Heart left ventricle (tissue), 16 donors: ENCODE data around the gene MLH3. TPM values are rescaled to one million over a fixed set of nuclear protein-coding genes. Genes with fewer than 3 reads are reported as not detected.

Experiments
- ATAC-seq, 4 donors: fragments of 200-7000 bp; cut with Tn5 transposase; one replicate each; pipeline ENCODE4 v1.9.1; 2020 to 2022; ENCODE audit warnings: moderate library complexity in 4 of 4, mild to moderate bottlenecking in 3 of 4, moderate number of reproducible peaks in 1 of 4
- DNase-seq, 5 donors: peaks; one replicate each; pipeline ENCODE4 v3.0.0-alpha.2; 2020
- H3K27ac ChIP-seq, 12 donors: fragments of 200-600 bp; sonication (generic) in 4 of 12; one replicate each; pipeline versions ENCODE4 v1.5.0 to v1.8.0; 2016 to 2022; ENCODE audit warnings: mild to moderate bottlenecking in 2 of 12
- H3K27me3 ChIP-seq, 9 donors: fragments of 200-600 bp; sonication (generic) in 2 of 9; one replicate each; pipeline versions ENCODE4 v1.5.1 to v1.8.0; 2016 to 2022; ENCODE audit warnings: mild to moderate bottlenecking in 3 of 9
- H3K36me3 ChIP-seq, 9 donors: fragments of 200-600 bp; sonication (generic) in 2 of 9; one replicate each; pipeline versions ENCODE4 v1.5.0 to v1.8.0; 2018 to 2022; ENCODE audit warnings: mild to moderate bottlenecking in 2 of 9
- H3K4me1 ChIP-seq, 12 donors: fragments of 200-600 bp; sonication (generic) in 4 of 12; one replicate each; pipeline versions ENCODE4 v1.5.0 to v1.8.0; 2016 to 2022; ENCODE audit warnings: mild to moderate bottlenecking in 3 of 12
- H3K4me3 ChIP-seq, 12 donors: fragments of 200-600 bp; sonication (generic) in 4 of 12; one replicate each; pipeline versions ENCODE4 v1.5.0 to v1.8.0; 2017 to 2022; ENCODE audit warnings: mild to moderate bottlenecking in 9 of 12, moderate library complexity in 4 of 12
- H3K9me3 ChIP-seq, 12 donors: fragments of 200-600 bp; sonication (generic) in 4 of 12; one replicate each; pipeline versions ENCODE4 v1.5.0 to v1.8.0; 2016 to 2022; ENCODE audit warnings: mild to moderate bottlenecking in 1 of 12
- CTCF ChIP-seq, 12 donors: fragments of 200-600 bp; sonication (generic) in 4 of 12; IDR thresholded peaks; one replicate each; pipeline versions ENCODE4 v1.5.0 to v1.8.0; 2018 to 2022; ENCODE audit warnings: antibody characterized with exemption in 12 of 12, mild to moderate bottlenecking in 5 of 12
- POLR2A ChIP-seq, 2 donors: fragments of 450-650 bp; IDR thresholded peaks; one replicate each; pipeline ENCODE4 v1.6.1; 2017; ENCODE audit warnings: antibody characterized with exemption in 2 of 2, mild to moderate bottlenecking in 2 of 2, moderate library complexity in 2 of 2
- WGBS, 4 donors: extraction: QIAGEN DNeasy Blood & Tissue Kit in 2 of 4; methylation state at CpG; one replicate each; pipeline versions ENCODE4 v1.1.5 to v1.1.7; 2013 to 2018; 5-methylcytosine and 5-hydroxymethylcytosine counted together
- intact Hi-C, 10 donors: fragments of 100-400 bp; cut with DNase I; formaldehyde crosslinking; loops; one replicate each; pipeline versions ENCODE4 v1.11.1 to v1.14.2; 2022
- polyA plus RNA-seq, 2 donors: library from polyadenylated mRNA; stranded (reverse); fragments of 200-250 nt; gene quantifications; one replicate each; pipeline ENCODE4 v1.2.3, GENCODE V29; 2013
- total RNA-seq, 9 donors: library from RNA; depleted of rRNA in 2 of 9; stranded (reverse); fragments of >200 nt in 2 of 9; fragmentation: NEBNext Ultra II Directional in 3 of 9; extraction: Animal tissue kit (Norgen Biotek cat#: 25700) in 3 of 9; gene quantifications; one replicate each; pipeline versions ENCODE4 v1.1.0 to v1.2.4, GENCODE V29; 2016 to 2023
- donor health status: ischemic (EF 13 %, LVEDD 7.1; RV severe dilation, severe dysfunction).
- donor health status: healthy with polysubstance abuse.
- donor health status: DM: no; HTN: yes; CAD: no.
- donor health status: DM: no; HTN: no; CAD: no.
- donor health status: ischemic (EF 25% LVEDD 6.9; RV normal size, moderate dysfunction).
- donor health status: ischemic (EF 25% LVEDD 5.7; RV mildly dilated, moderate dysfunction).
- donor health status: healthy.
- donor health status: DM: yes; HTN: yes; CAD: no.
- donor health status: ischemic (EF 35%, LVEDD 5.7; RV mildly dilated, moderate dysfunction).
- donor health status: nonischemic (EF 11% LVEDD 7.7; RV severe dilation, severe dysfunction).
- donor health status: DM: yes; HTN: yes; CAD: no.
- donor health status: PGD.
- donor health status: ischemic (EF 29% LVEDD 5.4; RV normal size, mild dysfunction).
- donor health status: nonischemic (EF 23%, LVEDD 6.1; RV moderate dilation, normal function).

The MLH3 gene
- total and polyA plus RNA-seq, 11 donors = 10.3 to 23.9 (median 15.2) TPM

DNA sequence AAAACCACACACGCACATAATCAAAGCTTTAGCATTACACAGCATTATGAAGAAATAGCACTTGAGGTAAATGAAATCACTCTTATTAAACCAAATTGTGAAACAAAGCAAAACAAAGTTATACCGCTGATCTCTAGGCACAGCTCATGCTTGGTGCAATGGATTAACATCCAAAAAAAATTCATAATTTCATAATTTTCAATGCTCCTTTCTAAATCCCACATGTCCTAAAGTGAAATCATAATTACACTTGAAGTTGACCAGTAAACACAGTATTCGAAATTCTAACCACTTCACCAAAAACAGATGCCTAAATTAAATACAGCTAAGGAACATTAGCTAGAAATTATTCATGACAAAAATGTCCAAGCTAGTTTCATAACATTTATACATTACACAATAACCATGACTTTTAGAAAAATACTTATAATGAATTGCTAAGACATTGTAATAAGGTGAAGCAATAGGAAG is 1.5 kb downstream of the MLH3 start:
- TF ChIP-seq POLR2A (IDR thresholded peaks at IDR 0.05) (no peak), CTCF (IDR thresholded peaks at IDR 0.05) (no peak)
- H3K4me3 ChIP-seq = peak overlapping the region in 1 of 12 donors; percentile 80
- intact Hi-C loops = loop anchor here in 3 of 10 donors (2.0 to 5.0 kb wide), 3 partner anchors 19 to 38 kb away; partner anchors contain the start of gene ZC2HC1C (in 1 of the 3)
- H3K36me3 ChIP-seq = peaks cover 0 to 4% (median 0%) of the 10 kb centered on the region in 9 donors
- ATAC-seq (no peak), DNase-seq (no peak)
- no peaks in the 10 kb centered on the region for H3K27me3 ChIP-seq
- H3K9me3 ChIP-seq = no peaks in the 10 kb centered on the region
- peaks cover 0 to 50% (median 21%) of the 10 kb centered on the region in 12 donors for H3K4me1 ChIP-seq
- 87 to 91% (median 89%) methylated on average over 3 of the region's 3 CpGs for WGBS, 4 donors
- peak overlapping the region in 4 of 12 donors; percentile 26 to 93 (median 62) for H3K27ac ChIP-seq

GRCh38 chr14:75049136-75049535 is 2.1 kb downstream of the MLH3 start:
- intact Hi-C loops = no loop called here
- DNase-seq (no peak), ATAC-seq (no peak)
- Histone ChIP-seq H3K27me3 (no peaks in the 10 kb centered on the region), H3K4me3 (peak overlapping the region in 1 of 12 donors; percentile 4), H3K9me3 (no peaks in the 10 kb centered on the region), H3K27ac (peak overlapping the region in 3 of 12 donors; percentile 26 to 54 (median 34)), H3K36me3 (peaks cover 0 to 4% (median 0%) of the 10 kb centered on the region in 9 donors), H3K4me1 (peaks cover 0 to 56% (median 24%) of the 10 kb centered on the region in 12 donors)
- TF ChIP-seq CTCF (IDR thresholded peaks at IDR 0.05) (no peak), POLR2A (IDR thresholded peaks at IDR 0.05) (no peak)
- 68 to 87% (median 76%) methylated on average over 5 of the region's 5 CpGs for WGBS, 4 donors

GRCh38 chr14:75048101-75048500 is 3.2 kb downstream of the MLH3 start:
- DNase-seq (no peak), ATAC-seq (no peak)
- peaks cover 0 to 57% (median 25%) of the 10 kb centered on the region in 12 donors for H3K4me1 ChIP-seq
- TF ChIP-seq POLR2A (IDR thresholded peaks at IDR 0.05) = no peak
- TF ChIP-seq CTCF (IDR thresholded peaks at IDR 0.05) = no peak
- H3K9me3 ChIP-seq = no peaks in the 10 kb centered on the region
- intact Hi-C loops = no loop called here
- peaks cover 0 to 6% (median 0%) of the 10 kb centered on the region in 9 donors for H3K36me3 ChIP-seq
- 85 to 93% (median 89%) methylated on average over 2 of the region's 2 CpGs for WGBS, 4 donors
- no peak overlapping the region for H3K27ac ChIP-seq
- no peaks in the 10 kb centered on the region for H3K27me3 ChIP-seq
- no peak overlapping the region for H3K4me3 ChIP-seq

GRCh38 chr14:75047506-75047905 is 3.8 kb downstream of the MLH3 start:
- intact Hi-C loops = no loop called here
- no peaks in the 10 kb centered on the region for H3K9me3 ChIP-seq
- DNase-seq = no peak
- peaks cover 0 to 57% (median 25%) of the 10 kb centered on the region in 12 donors for H3K4me1 ChIP-seq
- peaks cover 0 to 9% (median 0%) of the 10 kb centered on the region in 9 donors for H3K36me3 ChIP-seq
- no peak for ATAC-seq
- WGBS, 4 donors = 93 to 98% (median 94%) methylated on average over 4 of the region's 4 CpGs
- no peak overlapping the region for H3K27ac ChIP-seq
- no peak overlapping the region for H3K4me3 ChIP-seq
- TF ChIP-seq POLR2A (IDR thresholded peaks at IDR 0.05) (no peak), CTCF (IDR thresholded peaks at IDR 0.05) (no peak)
- H3K27me3 ChIP-seq = no peaks in the 10 kb centered on the region
